Suprapubic skin (tissue), 4 donors: Measurements from ENCODE around the gene SCYL1.

Experiments
- CTCF ChIP-seq, 2 donors: fragments of 200-600 bp in 1 of 2; fragments of 450-650 bp in 1 of 2; sonication (generic) in 1 of 2; IDR thresholded peaks; one replicate each; pipeline ENCODE4 v1.5.1; 2016 to 2019; ENCODE audit warnings: antibody characterized with exemption in 2 of 2, mild to moderate bottlenecking in 1 of 2, moderate library complexity in 1 of 2
- EP300 ChIP-seq: sonication (generic); formaldehyde crosslinking; IDR thresholded peaks from one replicate; pipeline ENCODE4 v1.6.1; 2017; ENCODE audit warnings: antibody characterized with exemption
- POLR2A ChIP-seq, 2 donors: fragments of 450-650 bp; IDR thresholded peaks; one replicate each; pipeline ENCODE4 v1.6.1; 2017; ENCODE audit warnings: antibody characterized with exemption in 2 of 2, mild to moderate bottlenecking in 2 of 2, moderate library complexity in 2 of 2
- POLR2AphosphoS5 ChIP-seq, 3 donors: sonication (generic); formaldehyde crosslinking; IDR thresholded peaks; one replicate each; pipeline ENCODE4 v1.6.1; 2017; ENCODE audit warnings: antibody characterized with exemption in 3 of 3

- TF ChIP-seq POLR2AphosphoS5 (IDR thresholded peaks at IDR 0.05) (no peak), CTCF (IDR thresholded peaks at IDR 0.05) (no peak), POLR2A (IDR thresholded peaks at IDR 0.05) (no peak), EP300 (no peak)
Measured at GRCh38 chr11:65580031-65580692, 55.3 kb downstream of the SCYL1 start.
